ENCODE results near the gene EFL1. TPM values are rescaled to one million over a fixed set of nuclear protein-coding genes. Genes with fewer than 3 reads are reported as not detected.

The EFL1 gene
- total and polyA plus RNA-seq, 2 donors (not counting 3 experiments of a cell fraction or from before 2014, with no cell fraction given) = 6.6 to 21.9 TPM

GRCh38 chr15:82100111-82100929 lies 162.2 kb downstream of the EFL1 start:
- Histone ChIP-seq H3K27ac (ENCODE audit: insufficient read depth, low read depth, low read length) (no peak overlapping the region), H3K4me3 (replicated peaks in 1 of 3; ENCODE audit: insufficient read depth in 1 of 3, low read depth in 1 of 3, low read length in 3 of 3) (no peak overlapping the region), H3K36me3 (ENCODE audit: control insufficient read depth in 2 of 2, extremely low read depth in 1 of 2, insufficient read depth in 2 of 2, low read length in 2 of 2) (no peaks in the 10 kb centered on the region), H3K9me1 (replicated peaks; ENCODE audit: control insufficient read depth, extremely low read depth, insufficient read depth, low read length) (no peaks in the 10 kb centered on the region), H3K4me1 (ENCODE audit: control insufficient read depth, extremely low read depth, insufficient read depth, low read length) (no peaks in the 10 kb centered on the region), H3K4me2 (ENCODE audit: insufficient read depth, low read length) (no peak overlapping the region), H3K9me3 (replicated peaks; ENCODE audit: control insufficient read depth, insufficient read depth, low read length) (no peaks in the 10 kb centered on the region), H3K27me3 (ENCODE audit: control insufficient read depth in 2 of 2, insufficient read depth in 2 of 2, low read length in 2 of 2) (no peaks in the 10 kb centered on the region), H4K20me1 (replicated peaks; ENCODE audit: control insufficient read depth, extremely low read depth, insufficient read depth, low read length) (no peaks in the 10 kb centered on the region), H2AFZ (ENCODE audit: low read depth, low read length) (no peak overlapping the region), H3K9ac (replicated peaks; ENCODE audit: extremely low read depth, insufficient read depth, low read length) (no peak overlapping the region), H3K79me2 (ENCODE audit: control insufficient read depth, insufficient read depth, low read length) (no peaks in the 10 kb centered on the region)
- no TSS peak for BruUV-seq (replicated peaks)
- no peak for FAIRE-seq
- intact Hi-C loops (cut with micrococcal nuclease) = no loop called here
- TF ChIP-seq POLR2AphosphoS5 (IDR thresholded peaks at IDR 0.05; ENCODE audit: insufficient read depth, low read depth, low read length) = no peak
- no peak for TF ChIP-seq MYC (IDR thresholded peaks at IDR 0.05; ENCODE audit: low read depth, low read length)
- TF ChIP-seq FOS (IDR thresholded peaks at IDR 0.05; ENCODE audit: borderline replicate concordance, insufficient read depth, low read length) = no peak
- no peak for TF ChIP-seq POLR2A (IDR thresholded peaks at IDR 0.05; ENCODE audit: low read depth, low read length)
- no peak for TF ChIP-seq GATA2 (IDR thresholded peaks at IDR 0.05; ENCODE audit: insufficient read depth, insufficient read length, low read depth, low read length)
- ChIA-PET POLR2A (no interaction called here), CTCF (interaction anchor here (0.6 to 1.6 kb wide), 5 partner anchors 8 to 121 kb away, joined by 3 to 6 read pairs (median 3); no protein-coding TSS in a partner anchor)
- dilution Hi-C loops (cut with MboI; ENCODE audit: extremely low pct_ligation_motif_present, low sequenced_read_pairs) = no loop called here
- no peak for DNase-seq (ENCODE audit: low read depth, low spot score)

- dilution Hi-C loops (cut with MboI; ENCODE audit: extremely low pct_ligation_motif_present, low sequenced_read_pairs) = no loop called here
Observed at GRCh38 chr15:82098674-82099073, 163.9 kb downstream of the EFL1 start.

More at GRCh38 chr15:82098674-82099073, 163.9 kb downstream of the EFL1 start:
- Histone ChIP-seq H3K9ac (replicated peaks; ENCODE audit: extremely low read depth, insufficient read depth, low read length) (no peak overlapping the region), H3K36me3 (ENCODE audit: control insufficient read depth in 2 of 2, extremely low read depth in 1 of 2, insufficient read depth in 2 of 2, low read length in 2 of 2) (no peaks in the 10 kb centered on the region), H3K27ac (ENCODE audit: insufficient read depth, low read depth, low read length) (no peak overlapping the region), H4K20me1 (replicated peaks; ENCODE audit: control insufficient read depth, extremely low read depth, insufficient read depth, low read length) (no peaks in the 10 kb centered on the region), H3K4me3 (replicated peaks in 1 of 3; ENCODE audit: insufficient read depth in 1 of 3, low read depth in 1 of 3, low read length in 3 of 3) (no peak overlapping the region), H3K79me2 (ENCODE audit: control insufficient read depth, insufficient read depth, low read length) (no peaks in the 10 kb centered on the region), H2AFZ (ENCODE audit: low read depth, low read length) (no peak overlapping the region), H3K9me1 (replicated peaks; ENCODE audit: control insufficient read depth, extremely low read depth, insufficient read depth, low read length) (no peaks in the 10 kb centered on the region), H3K4me2 (ENCODE audit: insufficient read depth, low read length) (no peak overlapping the region), H3K27me3 (ENCODE audit: control insufficient read depth in 2 of 2, insufficient read depth in 2 of 2, low read length in 2 of 2) (no peaks in the 10 kb centered on the region), H3K9me3 (replicated peaks; ENCODE audit: control insufficient read depth, insufficient read depth, low read length) (no peaks in the 10 kb centered on the region), H3K4me1 (ENCODE audit: control insufficient read depth, extremely low read depth, insufficient read depth, low read length) (peaks cover 8% of the 10 kb centered on the region)
- TF ChIP-seq JUN (IDR thresholded peaks at IDR 0.05; ENCODE audit: borderline replicate concordance, insufficient read depth, insufficient read length, low read depth) (no peak), EZH2 (IDR thresholded peaks at IDR 0.05; ENCODE audit: borderline replicate concordance, low read depth, low read length, severe bottlenecking) (no peak), MYC (IDR thresholded peaks at IDR 0.05; ENCODE audit: low read depth, low read length) (no peak)
- POLR2A ChIA-PET = no interaction called here
- FAIRE-seq (no peak), DNase-seq (ENCODE audit: low read depth, low spot score) (no peak)
- CTCF ChIA-PET = interaction anchor here (1.6 kb wide), 1 partner anchor 10 kb away, joined by 6 read pairs; no protein-coding TSS in a partner anchor
- BruUV-seq (replicated peaks) = no TSS peak
- intact Hi-C loops (cut with micrococcal nuclease) = no loop called here

All from endothelial cell of umbilical vein (primary cell).